Sigmoid colon (tissue), 4 donors: Measurements from ENCODE around the gene GAS2L3.

ENCODE experiments used
- EP300 ChIP-seq, 4 donors: sonication (generic); formaldehyde crosslinking; IDR thresholded peaks; one replicate each; pipeline ENCODE4 v1.6.1; 2017; ENCODE audit warnings: antibody characterized with exemption in 4 of 4
- POLR2A ChIP-seq, 2 donors: fragments of 450-650 bp; IDR thresholded peaks; one replicate each; pipeline ENCODE4 v1.6.1; 2016; ENCODE audit warnings: antibody characterized with exemption in 2 of 2, mild to moderate bottlenecking in 2 of 2, moderate library complexity in 2 of 2
- POLR2AphosphoS5 ChIP-seq, 4 donors: sonication (generic); formaldehyde crosslinking; IDR thresholded peaks; one replicate each; pipeline ENCODE4 v1.6.1; 2017; ENCODE audit warnings: antibody characterized with exemption in 4 of 4
- TF ChIP-seq, protein P1 (sequence below), 4 experiments: fragments of 450-650 bp in 3 of 4; fragments of 200-600 bp in 1 of 4; IDR thresholded peaks; one replicate each; pipeline ENCODE4 v1.5.1; 2016 to 2019; ENCODE audit warnings: antibody characterized with exemption in 4 of 4, mild to moderate bottlenecking in 3 of 4, moderate library complexity in 2 of 4

DNA sequence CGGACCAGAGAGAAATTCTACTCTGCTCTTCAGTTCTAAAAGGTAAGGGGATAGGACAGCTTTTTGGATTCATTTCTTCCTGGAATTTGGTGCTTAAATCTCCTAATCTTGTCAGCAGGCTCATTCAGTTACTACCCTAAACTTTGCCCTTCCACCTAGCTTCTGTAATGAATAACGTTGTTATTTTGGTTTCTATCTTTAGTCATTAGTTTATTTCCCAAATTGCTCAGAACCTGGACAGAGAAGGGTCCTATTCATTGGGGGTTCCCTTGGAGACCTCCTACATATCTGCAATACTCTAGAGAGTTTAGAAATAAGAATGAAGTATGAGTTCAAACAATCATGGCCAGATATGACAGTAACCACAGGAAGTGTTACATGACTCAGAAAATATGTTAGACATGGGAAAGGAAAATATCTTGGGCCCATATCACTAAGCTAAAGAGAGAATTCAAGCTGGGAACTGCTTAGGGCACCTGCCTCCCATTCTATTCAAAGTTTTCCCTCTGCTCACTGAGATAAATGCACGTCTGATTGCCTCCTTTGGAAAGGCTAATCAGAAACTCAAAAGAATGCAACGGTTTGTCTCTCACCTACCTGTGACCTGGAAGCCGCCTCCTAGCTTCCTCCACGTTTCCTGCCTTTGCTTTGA lies 87.9 kb downstream of the GAS2L3 start:
- TF ChIP-seq, protein P1, sequence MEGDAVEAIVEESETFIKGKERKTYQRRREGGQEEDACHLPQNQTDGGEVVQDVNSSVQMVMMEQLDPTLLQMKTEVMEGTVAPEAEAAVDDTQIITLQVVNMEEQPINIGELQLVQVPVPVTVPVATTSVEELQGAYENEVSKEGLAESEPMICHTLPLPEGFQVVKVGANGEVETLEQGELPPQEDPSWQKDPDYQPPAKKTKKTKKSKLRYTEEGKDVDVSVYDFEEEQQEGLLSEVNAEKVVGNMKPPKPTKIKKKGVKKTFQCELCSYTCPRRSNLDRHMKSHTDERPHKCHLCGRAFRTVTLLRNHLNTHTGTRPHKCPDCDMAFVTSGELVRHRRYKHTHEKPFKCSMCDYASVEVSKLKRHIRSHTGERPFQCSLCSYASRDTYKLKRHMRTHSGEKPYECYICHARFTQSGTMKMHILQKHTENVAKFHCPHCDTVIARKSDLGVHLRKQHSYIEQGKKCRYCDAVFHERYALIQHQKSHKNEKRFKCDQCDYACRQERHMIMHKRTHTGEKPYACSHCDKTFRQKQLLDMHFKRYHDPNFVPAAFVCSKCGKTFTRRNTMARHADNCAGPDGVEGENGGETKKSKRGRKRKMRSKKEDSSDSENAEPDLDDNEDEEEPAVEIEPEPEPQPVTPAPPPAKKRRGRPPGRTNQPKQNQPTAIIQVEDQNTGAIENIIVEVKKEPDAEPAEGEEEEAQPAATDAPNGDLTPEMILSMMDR (IDR thresholded peaks at IDR 0.05): no peak
- TF ChIP-seq POLR2A (IDR thresholded peaks at IDR 0.05) (no peak), POLR2AphosphoS5 (IDR thresholded peaks at IDR 0.05) (no peak), EP300 (IDR thresholded peaks at IDR 0.05) (no peak)
